A673 (cell line): Measurements from ENCODE around the gene NFKB1. TPM values are rescaled to one million over a fixed set of nuclear protein-coding genes. Genes with fewer than 3 reads are reported as not detected.
"Not testable (repeated sequence)": the region's sequence is repeated elsewhere in the genome, so short reads cannot be mapped to it uniquely, and the experiment has no call there.

ENCODE experiments used
- BruUV-seq: library from RNA; stranded (reverse); fragments of 400-500 nt; replicated peaks from 2 replicates; lab custom pipeline; 2021; lab: Mats Ljungman, UMichigan
- CTCF ChIA-PET: fragments of 300-600 bp; sonication (Branson Sonifier 250); formaldehyde crosslinking; loops from one replicate; lab custom pipeline; 2022; ENCODE audit warnings: antibody characterized with exemption; lab: Charles Lee
- POLR2A ChIA-PET: fragments of 300-600 bp; sonication (Branson Sonifier 250); formaldehyde crosslinking; loops from one replicate; lab custom pipeline; 2022; ENCODE audit warnings: antibody characterized with exemption; ENCODE audit not compliant: low non-redundant PET; lab: Charles Lee
- DNase-seq: peaks from one replicate; pipeline ENCODE4 v3.0.0-alpha.2; 2015; ENCODE audit warnings: low spot score
- H3K27ac ChIP-seq: fragments of 200-600 bp; sonication (generic); 2 replicates; pipeline ENCODE4 v1.5.1; 2016; ENCODE audit warnings: mixed run types, low read depth, mild to moderate bottlenecking, mixed read lengths, antibody characterized with exemption, low read length; ENCODE audit not compliant: poor library complexity, severe bottlenecking
- H3K27me3 ChIP-seq: fragments of 200-600 bp; sonication (generic); replicated peaks from 2 replicates; pipeline ENCODE4 v1.6.1; 2017; ENCODE audit warnings: mixed run types, low read depth, mild to moderate bottlenecking, mixed read lengths, antibody characterized with exemption, low read length; ENCODE audit not compliant: insufficient read depth, poor library complexity
- H3K36me3 ChIP-seq: fragments of 200-600 bp; sonication (generic); 2 replicates; pipeline ENCODE4 v1.6.1; 2016; ENCODE audit warnings: mixed run types, mild to moderate bottlenecking, mixed read lengths, antibody characterized with exemption, low read length; ENCODE audit not compliant: insufficient read depth, poor library complexity, severe bottlenecking
- H3K4me1 ChIP-seq: fragments of 200-600 bp; sonication (generic); 2 replicates; pipeline ENCODE4 v1.6.1; 2017; ENCODE audit warnings: mixed run types, mild to moderate bottlenecking, mixed read lengths, antibody characterized with exemption, low read length; ENCODE audit not compliant: insufficient read depth, poor library complexity, severe bottlenecking
- H3K4me3 ChIP-seq: fragments of 200-600 bp; sonication (generic); 2 replicates; pipeline ENCODE4 v1.5.1; 2016; ENCODE audit warnings: low read depth, mixed run types, mild to moderate bottlenecking, mixed read lengths, low read length; ENCODE audit not compliant: poor library complexity, severe bottlenecking
- H3K9me3 ChIP-seq: fragments of 200-600 bp; sonication (generic); 2 replicates; pipeline ENCODE4 v1.6.1; 2016; ENCODE audit warnings: mixed run types, low read depth, mild to moderate bottlenecking, mixed read lengths, antibody characterized with exemption, low read length; ENCODE audit not compliant: poor library complexity, severe bottlenecking
- CTCF ChIP-seq: fragments of 300-800, 200-600 bp; sonication (generic); conservative IDR thresholded peaks from 2 replicates; pipeline ENCODE4 v1.5.1; 2017; ENCODE audit warnings: low read depth, mild to moderate bottlenecking, antibody characterized with exemption, low read length, moderate library complexity, mixed read lengths
- EZH2 ChIP-seq: fragments of 200-600 bp; sonication (generic); IDR thresholded peaks from 2 replicates; pipeline ENCODE4 v1.6.1; 2017; ENCODE audit warnings: borderline replicate concordance, low read depth, mild to moderate bottlenecking, mixed read lengths, antibody characterized with exemption, low read length; ENCODE audit not compliant: poor library complexity, severe bottlenecking
- intact Hi-C: fragments of 100-400 bp; cut with micrococcal nuclease; formaldehyde crosslinking; loops from one replicate; pipeline ENCODE4 v1.10.0; 2022; ENCODE audit not compliant: unreplicated experiment
- total RNA-seq: library from RNA; stranded (reverse); gene quantifications from 2 replicates; pipeline ENCODE4 v1.2.3, GENCODE V29; 2021

NFKB1 gene
- total RNA-seq, 1 experiment from 2014 or later = 26.1 TPM

GRCh38 chr4:102477657-102478056 is 23.5 kb upstream of the NFKB1 start:
- Histone ChIP-seq H3K4me3 (no peak overlapping the region), H3K27ac (no peak overlapping the region), H3K36me3 (no peaks in the 10 kb centered on the region), H3K4me1 (no peaks in the 10 kb centered on the region), H3K27me3 (no peaks in the 10 kb centered on the region), H3K9me3 (no peaks in the 10 kb centered on the region)
- no peak for TF ChIP-seq CTCF
- TF ChIP-seq EZH2 = no peak
- intact Hi-C loops = no loop called here
- POLR2A ChIA-PET = no interaction called here
- no TSS peak for BruUV-seq
- CTCF ChIA-PET = no interaction called here
- DNase-seq = no peak

GRCh38 chr4:102478186-102478585 is 23.0 kb upstream of the NFKB1 start:
- Histone ChIP-seq H3K4me3 (no peak overlapping the region), H3K27me3 (no peaks in the 10 kb centered on the region), H3K27ac (no peak overlapping the region), H3K9me3 (no peaks in the 10 kb centered on the region), H3K36me3 (no peaks in the 10 kb centered on the region), H3K4me1 (no peaks in the 10 kb centered on the region)
- intact Hi-C loops = no loop called here
- TF ChIP-seq CTCF (no peak), EZH2 (no peak)
- POLR2A ChIA-PET = no interaction called here
- DNase-seq = no peak
- CTCF ChIA-PET = no interaction called here
- BruUV-seq = no TSS peak

GRCh38 chr4:102479832-102480231 is 21.3 kb upstream of the NFKB1 start:
- H3K27me3 ChIP-seq, CTCF ChIA-PET, BruUV-seq, DNase-seq, H3K9me3 ChIP-seq, H3K4me3 ChIP-seq, H3K27ac ChIP-seq, H3K4me1 ChIP-seq, H3K36me3 ChIP-seq, POLR2A ChIA-PET, intact Hi-C loops: not testable (repeated sequence)

GRCh38 chr4:102483120-102483519 is 18.0 kb upstream of the NFKB1 start:
- no peaks in the 10 kb centered on the region for H3K4me1 ChIP-seq
- ChIA-PET CTCF (no interaction called here), POLR2A (no interaction called here)
- H3K27me3 ChIP-seq = no peaks in the 10 kb centered on the region
- H3K36me3 ChIP-seq = no peaks in the 10 kb centered on the region
- intact Hi-C loops = no loop called here
- no peak overlapping the region for H3K27ac ChIP-seq
- no peak overlapping the region for H3K4me3 ChIP-seq
- TF ChIP-seq CTCF (no peak), EZH2 (no peak)
- H3K9me3 ChIP-seq = no peaks in the 10 kb centered on the region
- DNase-seq = no peak
- BruUV-seq = no TSS peak

- H3K27ac ChIP-seq, CTCF ChIA-PET: not testable (repeated sequence)
These were observed 17.0 kb upstream of the NFKB1 start for GRCh38 chr4:102483990-102484692.

More at GRCh38 chr4:102483990-102484692, 17.0 kb upstream of the NFKB1 start:
- H3K9me3 ChIP-seq, H3K4me3 ChIP-seq, H3K4me1 ChIP-seq, DNase-seq, POLR2A ChIA-PET, intact Hi-C loops, H3K27me3 ChIP-seq, BruUV-seq, H3K36me3 ChIP-seq: not testable (repeated sequence)
